H9 (cell line): ENCODE measurements around the gene FAM53A. TPM values are rescaled to one million over a fixed set of nuclear protein-coding genes. Genes with fewer than 3 reads are reported as not detected.

Experiments used
- DNase-seq: peaks from one replicate; pipeline ENCODE4 v3.0.0-alpha.2; 2017
- H2AFZ ChIP-seq: one replicate; pipeline ENCODE4 v1.6.1; 2013; ENCODE audit warnings: mild to moderate bottlenecking, low read length, control low read depth, moderate library complexity
- H2AK5ac ChIP-seq: 2 replicates; pipeline ENCODE4 v1.6.1; 2013; ENCODE audit warnings: low read length, control low read depth, mixed read lengths; ENCODE audit not compliant: insufficient read length
- H2BK120ac ChIP-seq: one replicate; pipeline ENCODE4 v1.6.1; 2013; ENCODE audit warnings: low read depth, mild to moderate bottlenecking, low read length, control low read depth, inconsistent platforms; ENCODE audit not compliant: poor library complexity, severe bottlenecking
- H2BK12ac ChIP-seq: 2 replicates; pipeline ENCODE4 v1.6.1; 2013; ENCODE audit warnings: low read length, control low read depth, mixed read lengths, low read depth; ENCODE audit not compliant: insufficient read length
- H2BK15ac ChIP-seq: 2 replicates; pipeline ENCODE4 v1.6.1; 2013; ENCODE audit warnings: low read depth, low read length, control low read depth
- H2BK20ac ChIP-seq: one replicate; pipeline ENCODE4 v1.6.1; 2013; ENCODE audit warnings: low read depth, mild to moderate bottlenecking, low read length, control low read depth, inconsistent platforms; ENCODE audit not compliant: poor library complexity, severe bottlenecking
- H2BK5ac ChIP-seq: 2 replicates; pipeline ENCODE4 v1.6.1; 2013; ENCODE audit warnings: low read length, control low read depth, mixed read lengths; ENCODE audit not compliant: insufficient read length
- H3K14ac ChIP-seq: 2 replicates; pipeline ENCODE4 v1.6.1; 2013; ENCODE audit warnings: low read length, control low read depth; ENCODE audit not compliant: insufficient read depth
- H3K18ac ChIP-seq: 2 replicates; pipeline ENCODE4 v1.6.1; 2013; ENCODE audit warnings: low read depth, mild to moderate bottlenecking, mixed read lengths, low read length, control low read depth; ENCODE audit not compliant: insufficient read length
- H3K23ac ChIP-seq: 2 replicates; pipeline ENCODE4 v1.6.1; 2013; ENCODE audit warnings: low read length, control low read depth, mixed read lengths, low read depth; ENCODE audit not compliant: insufficient read length
- H3K23me2 ChIP-seq: 2 replicates; pipeline ENCODE4 v1.6.1; 2013; ENCODE audit warnings: low read depth, mild to moderate bottlenecking, mixed read lengths, low read length, control low read depth; ENCODE audit not compliant: insufficient read length, poor library complexity, severe bottlenecking
- H3K27ac ChIP-seq: 2 replicates; pipeline ENCODE4 v1.5.1; 2013; ENCODE audit warnings: low read length, control low read depth, mixed read lengths, low read depth; ENCODE audit not compliant: insufficient read length
- H3K27me3 ChIP-seq: 2 replicates; pipeline ENCODE4 v1.6.1; 2013; ENCODE audit warnings: low read length, control low read depth, inconsistent platforms; ENCODE audit not compliant: insufficient read depth
- H3K4ac ChIP-seq: 2 replicates; pipeline ENCODE4 v1.6.1; 2013; ENCODE audit warnings: low read depth, mild to moderate bottlenecking, control low read depth, inconsistent platforms, low read length, moderate library complexity
- H3K4me1 ChIP-seq: 2 replicates; pipeline ENCODE4 v1.6.1; 2013; ENCODE audit warnings: low read length, control low read depth, inconsistent platforms; ENCODE audit not compliant: insufficient read depth
- H3K4me2 ChIP-seq: 2 replicates; pipeline ENCODE4 v1.6.1; 2013; ENCODE audit warnings: low read length, control low read depth, mixed read lengths; ENCODE audit not compliant: insufficient read length, insufficient read depth
- H3K56ac ChIP-seq: 2 replicates; pipeline ENCODE4 v1.6.1; 2013; ENCODE audit warnings: low read depth, mild to moderate bottlenecking, mixed read lengths, low read length, control low read depth; ENCODE audit not compliant: insufficient read length
- H3K79me1 ChIP-seq: 2 replicates; pipeline ENCODE4 v1.6.1; 2013; ENCODE audit warnings: low read depth, mild to moderate bottlenecking, moderate library complexity, low read length, control low read depth, inconsistent platforms; ENCODE audit not compliant: insufficient read depth, poor library complexity, severe bottlenecking
- H3K79me2 ChIP-seq: 2 replicates; pipeline ENCODE4 v1.6.1; 2013; ENCODE audit warnings: low read length, control low read depth, inconsistent platforms; ENCODE audit not compliant: insufficient read depth
- H3K9ac ChIP-seq: 2 replicates; pipeline ENCODE4 v1.6.1; 2013; ENCODE audit warnings: low read length, control low read depth, mixed read lengths; ENCODE audit not compliant: insufficient read length; ENCODE audit errors: extremely low read depth
- H3K9me3 ChIP-seq: one replicate; pipeline ENCODE4 v1.6.1; 2013; ENCODE audit warnings: low read depth, low read length, inconsistent platforms; ENCODE audit not compliant: control insufficient read depth
- H3T11ph ChIP-seq: one replicate; pipeline ENCODE4 v1.6.1; 2013; ENCODE audit warnings: mild to moderate bottlenecking, low read length, control low read depth, inconsistent platforms
- H4K20me1 ChIP-seq: one replicate; pipeline ENCODE4 v1.6.1; 2013; ENCODE audit not compliant: control insufficient read depth, insufficient read length, insufficient read depth
- H4K5ac ChIP-seq: 2 replicates; pipeline ENCODE4 v1.6.1; 2013; ENCODE audit warnings: low read depth, mild to moderate bottlenecking, mixed read lengths, low read length, control low read depth; ENCODE audit not compliant: insufficient read length
- H4K8ac ChIP-seq: replicated peaks from 2 replicates; pipeline ENCODE4 v1.6.1; 2013; ENCODE audit warnings: low read length, control low read depth, mixed read lengths, low read depth; ENCODE audit not compliant: insufficient read length
- H4K91ac ChIP-seq: 2 replicates; pipeline ENCODE4 v1.6.1; 2013; ENCODE audit warnings: low read depth, mild to moderate bottlenecking, moderate library complexity, mixed read lengths, low read length, control low read depth; ENCODE audit not compliant: insufficient read length
- H3K27ac Mint-ChIP-seq, 3 experiments: 2 replicates in 2 of 3; 3 replicates in 1 of 3; pipeline ENCODE4 v1.8.0; 2020 to 2021; ENCODE audit warnings: mixed read lengths in 3 of 3, mild to moderate bottlenecking in 1 of 3, moderate library complexity in 1 of 3
- H3K27me3 Mint-ChIP-seq: 2 replicates; pipeline ENCODE4 v1.8.0; 2021; ENCODE audit warnings: low read depth, mild to moderate bottlenecking, moderate library complexity, mixed read lengths
- H3K36me3 Mint-ChIP-seq, 3 experiments: 2 replicates in 2 of 3; 3 replicates in 1 of 3; pipeline ENCODE4 v1.8.0; 2020 to 2021; ENCODE audit warnings: low read depth in 3 of 3, mixed read lengths in 3 of 3; ENCODE audit not compliant: insufficient read depth in 1 of 3
- H3K4me1 Mint-ChIP-seq, 2 experiments: 2 replicates each; pipeline ENCODE4 v1.8.0; 2020; ENCODE audit warnings: mixed read lengths in 2 of 2
- H3K4me3 Mint-ChIP-seq, 2 experiments: 2 replicates in 1 of 2; 3 replicates in 1 of 2; pipeline ENCODE4 v1.8.0; 2020 to 2021; ENCODE audit warnings: mild to moderate bottlenecking in 2 of 2, mixed read lengths in 2 of 2, moderate library complexity in 1 of 2
- H3K9me3 Mint-ChIP-seq, 2 experiments: 2 replicates in 1 of 2; 3 replicates in 1 of 2; pipeline ENCODE4 v1.8.0; 2020; ENCODE audit warnings: mild to moderate bottlenecking in 2 of 2, mixed read lengths in 2 of 2, moderate library complexity in 1 of 2
- WGBS: extraction: QIAGEN DNeasy Blood & Tissue Kit; methylation state at CpG from one replicate; pipeline ENCODE4 v1.1.7; 2013; ENCODE audit warnings: missing lambda C conversion rate, low lambda C conversion rate, mixed read lengths; ENCODE audit not compliant: insufficient read length; ENCODE audit errors: extremely low coverage; 5-methylcytosine and 5-hydroxymethylcytosine counted together
- total RNA-seq: library from RNA; stranded (reverse); gene quantifications from 2 replicates; pipeline ENCODE4 v1.2.1, GENCODE V29; 2021
- TF ChIP-seq, protein P1 (sequence below): fragments of 200-600 bp; sonication (generic); conservative IDR thresholded peaks from 3 replicates; pipeline ENCODE4 v1.8.0; 2021; ENCODE audit warnings: antibody characterized with exemption, mild to moderate bottlenecking

Gene FAM53A
- total RNA-seq, 1 experiment from 2014 or later, result 2.4 TPM

DNA sequence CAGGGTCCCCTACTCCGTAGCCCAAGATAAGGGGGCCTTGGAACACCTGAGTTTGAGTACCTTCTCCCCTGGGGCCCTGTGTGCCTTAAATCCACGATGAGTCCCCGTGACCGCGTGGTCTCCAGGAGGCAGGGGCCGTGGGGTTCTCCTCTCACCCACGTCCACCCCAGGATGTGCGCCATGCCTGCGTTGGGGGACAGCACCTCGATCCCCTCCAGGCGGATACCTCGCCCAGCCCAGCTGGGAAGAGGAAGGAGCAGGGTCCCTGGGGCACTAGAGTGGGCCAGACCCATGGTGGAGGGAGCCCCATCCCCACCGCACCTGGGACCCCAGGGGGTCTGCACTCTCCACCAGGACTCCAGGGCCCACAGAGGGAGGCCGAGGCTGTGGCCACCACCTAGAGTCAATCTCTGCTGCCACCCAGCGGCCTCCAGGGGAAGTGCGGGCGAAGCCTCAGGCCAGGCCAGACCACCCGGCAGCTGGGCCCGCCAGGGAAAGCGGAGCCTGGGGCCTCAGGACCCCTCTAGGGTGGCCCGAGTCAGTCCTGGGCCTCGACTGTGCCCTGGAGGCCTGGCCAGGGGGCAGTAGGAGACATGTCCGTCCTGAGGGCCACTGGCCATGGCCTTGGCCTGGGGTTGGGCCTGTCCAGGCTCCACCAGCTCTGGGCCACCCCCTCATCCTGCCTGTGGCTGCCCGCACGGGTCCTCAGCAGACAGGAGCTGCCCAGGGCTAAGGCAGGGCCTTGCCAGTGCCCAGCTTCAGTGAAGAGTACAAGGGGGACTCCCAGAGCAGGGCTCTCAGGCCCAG, 55.0 kb downstream of the FAM53A start:
- peaks cover 6 to 9% of the 10 kb centered on the region in 2 experiments; a peak in 3 of 5 replicates for H3K9me3 Mint-ChIP-seq
- no peak overlapping the region for H2AK5ac ChIP-seq
- no peak overlapping the region for H2BK15ac ChIP-seq
- DNase-seq, result peak; percentile 82
- no peaks in the 10 kb centered on the region for H3K79me2 ChIP-seq
- H3K27me3 ChIP-seq, result no peaks in the 10 kb centered on the region
- H3K4me3 Mint-ChIP-seq, result no peak overlapping the region
- no peak overlapping the region for H2BK120ac ChIP-seq
- no peak overlapping the region for H3K27ac Mint-ChIP-seq
- no peaks in the 10 kb centered on the region for H3K4me1 ChIP-seq
- no peaks in the 10 kb centered on the region for H3K4me1 Mint-ChIP-seq
- H2AFZ ChIP-seq, result no peak overlapping the region
- no peak overlapping the region for H3K4me2 ChIP-seq
- peaks cover 5% of the 10 kb centered on the region for H3K27me3 Mint-ChIP-seq
- no peak overlapping the region for H4K8ac ChIP-seq
- no peak overlapping the region for H3K9ac ChIP-seq
- H3K23ac ChIP-seq, result no peak overlapping the region
- H3K4ac ChIP-seq, result no peak overlapping the region
- no peak overlapping the region for H3T11ph ChIP-seq
- no CpG with 5 or more reads among the region's 25 CpGs for WGBS
- H4K20me1 ChIP-seq, result no peaks in the 10 kb centered on the region
- no peak overlapping the region for H4K91ac ChIP-seq
- TF ChIP-seq, protein P1, sequence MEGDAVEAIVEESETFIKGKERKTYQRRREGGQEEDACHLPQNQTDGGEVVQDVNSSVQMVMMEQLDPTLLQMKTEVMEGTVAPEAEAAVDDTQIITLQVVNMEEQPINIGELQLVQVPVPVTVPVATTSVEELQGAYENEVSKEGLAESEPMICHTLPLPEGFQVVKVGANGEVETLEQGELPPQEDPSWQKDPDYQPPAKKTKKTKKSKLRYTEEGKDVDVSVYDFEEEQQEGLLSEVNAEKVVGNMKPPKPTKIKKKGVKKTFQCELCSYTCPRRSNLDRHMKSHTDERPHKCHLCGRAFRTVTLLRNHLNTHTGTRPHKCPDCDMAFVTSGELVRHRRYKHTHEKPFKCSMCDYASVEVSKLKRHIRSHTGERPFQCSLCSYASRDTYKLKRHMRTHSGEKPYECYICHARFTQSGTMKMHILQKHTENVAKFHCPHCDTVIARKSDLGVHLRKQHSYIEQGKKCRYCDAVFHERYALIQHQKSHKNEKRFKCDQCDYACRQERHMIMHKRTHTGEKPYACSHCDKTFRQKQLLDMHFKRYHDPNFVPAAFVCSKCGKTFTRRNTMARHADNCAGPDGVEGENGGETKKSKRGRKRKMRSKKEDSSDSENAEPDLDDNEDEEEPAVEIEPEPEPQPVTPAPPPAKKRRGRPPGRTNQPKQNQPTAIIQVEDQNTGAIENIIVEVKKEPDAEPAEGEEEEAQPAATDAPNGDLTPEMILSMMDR, result peak; percentile 98
- no peak overlapping the region for H2BK20ac ChIP-seq
- no peak overlapping the region for H2BK12ac ChIP-seq
- H3K9me3 ChIP-seq, result no peaks in the 10 kb centered on the region
- H3K23me2 ChIP-seq, result no peaks in the 10 kb centered on the region
- no peak overlapping the region for H4K5ac ChIP-seq
- H3K79me1 ChIP-seq, result no peaks in the 10 kb centered on the region
- H3K14ac ChIP-seq, result no peak overlapping the region
- no peak overlapping the region for H3K27ac ChIP-seq
- H3K56ac ChIP-seq, result no peak overlapping the region
- no peaks in the 10 kb centered on the region; a peak in 1 of 7 replicates for H3K36me3 Mint-ChIP-seq
- H3K18ac ChIP-seq, result no peak overlapping the region
- no peak overlapping the region for H2BK5ac ChIP-seq
